ENCODE data around the gene UBE2D1. TPM values are rescaled to one million over a fixed set of nuclear protein-coding genes. Genes with fewer than 3 reads are reported as not detected.

UBE2D1 gene
- total RNA-seq, 1 experiment from 2014 or later = 24.6 TPM

DNA sequence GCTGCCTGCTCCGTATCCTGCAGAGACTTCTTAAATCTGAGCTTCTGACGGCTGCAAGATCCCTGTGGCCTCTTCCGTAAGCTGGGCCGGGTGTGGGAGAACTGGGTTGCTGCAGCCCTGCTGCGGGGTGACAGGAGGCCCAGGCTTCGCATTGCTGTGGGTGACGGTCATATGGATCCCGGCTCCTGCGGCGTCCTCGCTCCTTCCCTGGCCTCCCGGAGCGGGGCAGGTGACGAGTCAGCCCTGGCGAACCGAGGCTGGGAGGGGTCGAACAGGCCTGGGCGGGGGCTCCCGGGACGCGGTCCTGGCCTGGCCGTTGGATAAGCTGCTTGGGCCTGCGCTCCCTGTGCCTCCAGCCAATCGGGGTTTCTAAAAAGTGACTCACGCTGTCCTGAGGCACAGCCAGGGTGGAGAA lies 7.8 kb upstream of the UBE2D1 start:
- TF ChIP-seq FOXK1 (CRISPR knock-in tag; IDR thresholded peaks at IDR 0.05) = no peak
- TF ChIP-seq, protein P1, sequence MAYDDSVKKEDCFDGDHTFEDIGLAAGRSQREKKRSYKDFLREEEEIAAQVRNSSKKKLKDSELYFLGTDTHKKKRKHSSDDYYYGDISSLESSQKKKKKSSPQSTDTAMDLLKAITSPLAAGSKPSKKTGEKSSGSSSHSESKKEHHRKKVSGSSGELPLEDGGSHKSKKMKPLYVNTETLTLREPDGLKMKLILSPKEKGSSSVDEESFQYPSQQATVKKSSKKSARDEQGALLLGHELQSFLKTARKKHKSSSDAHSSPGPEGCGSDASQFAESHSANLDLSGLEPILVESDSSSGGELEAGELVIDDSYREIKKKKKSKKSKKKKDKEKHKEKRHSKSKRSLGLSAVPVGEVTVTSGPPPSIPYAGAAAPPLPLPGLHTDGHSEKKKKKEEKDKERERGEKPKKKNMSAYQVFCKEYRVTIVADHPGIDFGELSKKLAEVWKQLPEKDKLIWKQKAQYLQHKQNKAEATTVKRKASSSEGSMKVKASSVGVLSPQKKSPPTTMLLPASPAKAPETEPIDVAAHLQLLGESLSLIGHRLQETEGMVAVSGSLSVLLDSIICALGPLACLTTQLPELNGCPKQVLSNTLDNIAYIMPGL (CRISPR knock-in tag; IDR thresholded peaks at IDR 0.05) = no peak
- no peak for TF ChIP-seq CREB1 (CRISPR knock-in tag; IDR thresholded peaks at IDR 0.05)
- TF ChIP-seq ATF1 (CRISPR knock-in tag; IDR thresholded peaks at IDR 0.05) = no peak
- TF ChIP-seq, protein P2, sequence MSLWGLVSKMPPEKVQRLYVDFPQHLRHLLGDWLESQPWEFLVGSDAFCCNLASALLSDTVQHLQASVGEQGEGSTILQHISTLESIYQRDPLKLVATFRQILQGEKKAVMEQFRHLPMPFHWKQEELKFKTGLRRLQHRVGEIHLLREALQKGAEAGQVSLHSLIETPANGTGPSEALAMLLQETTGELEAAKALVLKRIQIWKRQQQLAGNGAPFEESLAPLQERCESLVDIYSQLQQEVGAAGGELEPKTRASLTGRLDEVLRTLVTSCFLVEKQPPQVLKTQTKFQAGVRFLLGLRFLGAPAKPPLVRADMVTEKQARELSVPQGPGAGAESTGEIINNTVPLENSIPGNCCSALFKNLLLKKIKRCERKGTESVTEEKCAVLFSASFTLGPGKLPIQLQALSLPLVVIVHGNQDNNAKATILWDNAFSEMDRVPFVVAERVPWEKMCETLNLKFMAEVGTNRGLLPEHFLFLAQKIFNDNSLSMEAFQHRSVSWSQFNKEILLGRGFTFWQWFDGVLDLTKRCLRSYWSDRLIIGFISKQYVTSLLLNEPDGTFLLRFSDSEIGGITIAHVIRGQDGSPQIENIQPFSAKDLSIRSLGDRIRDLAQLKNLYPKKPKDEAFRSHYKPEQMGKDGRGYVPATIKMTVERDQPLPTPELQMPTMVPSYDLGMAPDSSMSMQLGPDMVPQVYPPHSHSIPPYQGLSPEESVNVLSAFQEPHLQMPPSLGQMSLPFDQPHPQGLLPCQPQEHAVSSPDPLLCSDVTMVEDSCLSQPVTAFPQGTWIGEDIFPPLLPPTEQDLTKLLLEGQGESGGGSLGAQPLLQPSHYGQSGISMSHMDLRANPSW (CRISPR knock-in tag; conservative IDR thresholded peaks at IDR 0.05; ENCODE audit: low read depth) = no peak
- TF ChIP-seq ETV6 (CRISPR knock-in tag; IDR thresholded peaks at IDR 0.05) = no peak
- no peak for TF ChIP-seq ZNF396 (CRISPR knock-in tag; IDR thresholded peaks at IDR 0.05; ENCODE audit: borderline replicate concordance)
- TF ChIP-seq SP1 (CRISPR knock-in tag; conservative IDR thresholded peaks at IDR 0.05) = no peak
- TF ChIP-seq, protein P3, sequence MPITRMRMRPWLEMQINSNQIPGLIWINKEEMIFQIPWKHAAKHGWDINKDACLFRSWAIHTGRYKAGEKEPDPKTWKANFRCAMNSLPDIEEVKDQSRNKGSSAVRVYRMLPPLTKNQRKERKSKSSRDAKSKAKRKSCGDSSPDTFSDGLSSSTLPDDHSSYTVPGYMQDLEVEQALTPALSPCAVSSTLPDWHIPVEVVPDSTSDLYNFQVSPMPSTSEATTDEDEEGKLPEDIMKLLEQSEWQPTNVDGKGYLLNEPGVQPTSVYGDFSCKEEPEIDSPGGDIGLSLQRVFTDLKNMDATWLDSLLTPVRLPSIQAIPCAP (CRISPR knock-in tag; IDR thresholded peaks at IDR 0.05) = no peak
- no peak for TF ChIP-seq JUN (CRISPR knock-in tag; IDR thresholded peaks at IDR 0.05)
- peaks cover 7% of the 10 kb centered on the region for H3K9me3 Mint-ChIP-seq
- DNase-seq (ENCODE audit: low spot score) (peak; percentile 24), ATAC-seq (peak; percentile 78)
- POLR2A ChIA-PET = no interaction called here
- CTCF ChIA-PET = interaction anchor here (0.6 to 1.1 kb wide), 3 partner anchors 57 to 88 kb away, joined by 3 read pairs; partner anchors contain the start of gene TFAM
- H3K4me1 Mint-ChIP-seq = 0 out of 2 replicates have a peak, but pooled peaks cover 2% of the 10 kb centered on the region
- peaks cover 5% of the 10 kb centered on the region for H3K27me3 Mint-ChIP-seq (ENCODE audit: low read depth)
- peak overlapping the region; percentile 38 for H3K4me3 Mint-ChIP-seq
- no peaks in the 10 kb centered on the region for H3K36me3 Mint-ChIP-seq
- H3K27ac Mint-ChIP-seq = no peak overlapping the region

DNA sequence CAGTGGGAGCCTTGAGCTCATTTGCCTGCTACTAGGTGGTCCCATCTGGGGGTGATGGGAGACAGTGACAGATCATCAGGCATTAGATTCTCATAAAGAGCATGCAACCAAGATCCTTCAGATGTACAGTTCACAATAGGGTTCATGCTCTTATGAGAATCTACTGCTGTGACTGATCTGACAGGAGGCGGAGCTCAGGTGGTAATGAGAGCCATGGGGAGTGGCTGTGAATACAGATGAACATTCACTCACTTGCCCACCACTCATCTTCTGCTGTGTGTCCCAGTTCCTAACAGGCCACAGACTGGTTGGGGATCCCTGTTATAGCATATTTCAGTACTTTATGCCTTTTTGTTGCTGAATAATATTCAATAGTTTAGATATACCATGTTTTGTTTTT lies 6.6 kb upstream of the UBE2D1 start:
- ChIA-PET POLR2A (no interaction called here), CTCF (no interaction called here)
- H3K4me3 Mint-ChIP-seq = no peak overlapping the region
- H3K9me3 Mint-ChIP-seq = peaks cover 7% of the 10 kb centered on the region
- DNase-seq (ENCODE audit: low spot score) (no peak), ATAC-seq (no peak)
- peaks cover 5% of the 10 kb centered on the region for H3K27me3 Mint-ChIP-seq (ENCODE audit: low read depth)
- no peaks in the 10 kb centered on the region for H3K4me1 Mint-ChIP-seq
- no peak overlapping the region for H3K27ac Mint-ChIP-seq
- no peaks in the 10 kb centered on the region for H3K36me3 Mint-ChIP-seq
- TF ChIP-seq TEAD4 (CRISPR knock-in tag; IDR thresholded peaks at IDR 0.05) = no peak
- TF ChIP-seq, protein P4, sequence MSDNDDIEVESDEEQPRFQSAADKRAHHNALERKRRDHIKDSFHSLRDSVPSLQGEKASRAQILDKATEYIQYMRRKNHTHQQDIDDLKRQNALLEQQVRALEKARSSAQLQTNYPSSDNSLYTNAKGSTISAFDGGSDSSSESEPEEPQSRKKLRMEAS (CRISPR knock-in tag; IDR thresholded peaks at IDR 0.05) = no peak
- TF ChIP-seq, protein P5, sequence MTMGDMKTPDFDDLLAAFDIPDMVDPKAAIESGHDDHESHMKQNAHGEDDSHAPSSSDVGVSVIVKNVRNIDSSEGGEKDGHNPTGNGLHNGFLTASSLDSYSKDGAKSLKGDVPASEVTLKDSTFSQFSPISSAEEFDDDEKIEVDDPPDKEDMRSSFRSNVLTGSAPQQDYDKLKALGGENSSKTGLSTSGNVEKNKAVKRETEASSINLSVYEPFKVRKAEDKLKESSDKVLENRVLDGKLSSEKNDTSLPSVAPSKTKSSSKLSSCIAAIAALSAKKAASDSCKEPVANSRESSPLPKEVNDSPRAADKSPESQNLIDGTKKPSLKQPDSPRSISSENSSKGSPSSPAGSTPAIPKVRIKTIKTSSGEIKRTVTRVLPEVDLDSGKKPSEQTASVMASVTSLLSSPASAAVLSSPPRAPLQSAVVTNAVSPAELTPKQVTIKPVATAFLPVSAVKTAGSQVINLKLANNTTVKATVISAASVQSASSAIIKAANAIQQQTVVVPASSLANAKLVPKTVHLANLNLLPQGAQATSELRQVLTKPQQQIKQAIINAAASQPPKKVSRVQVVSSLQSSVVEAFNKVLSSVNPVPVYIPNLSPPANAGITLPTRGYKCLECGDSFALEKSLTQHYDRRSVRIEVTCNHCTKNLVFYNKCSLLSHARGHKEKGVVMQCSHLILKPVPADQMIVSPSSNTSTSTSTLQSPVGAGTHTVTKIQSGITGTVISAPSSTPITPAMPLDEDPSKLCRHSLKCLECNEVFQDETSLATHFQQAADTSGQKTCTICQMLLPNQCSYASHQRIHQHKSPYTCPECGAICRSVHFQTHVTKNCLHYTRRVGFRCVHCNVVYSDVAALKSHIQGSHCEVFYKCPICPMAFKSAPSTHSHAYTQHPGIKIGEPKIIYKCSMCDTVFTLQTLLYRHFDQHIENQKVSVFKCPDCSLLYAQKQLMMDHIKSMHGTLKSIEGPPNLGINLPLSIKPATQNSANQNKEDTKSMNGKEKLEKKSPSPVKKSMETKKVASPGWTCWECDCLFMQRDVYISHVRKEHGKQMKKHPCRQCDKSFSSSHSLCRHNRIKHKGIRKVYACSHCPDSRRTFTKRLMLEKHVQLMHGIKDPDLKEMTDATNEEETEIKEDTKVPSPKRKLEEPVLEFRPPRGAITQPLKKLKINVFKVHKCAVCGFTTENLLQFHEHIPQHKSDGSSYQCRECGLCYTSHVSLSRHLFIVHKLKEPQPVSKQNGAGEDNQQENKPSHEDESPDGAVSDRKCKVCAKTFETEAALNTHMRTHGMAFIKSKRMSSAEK (CRISPR knock-in tag; IDR thresholded peaks at IDR 0.05; ENCODE audit: borderline replicate concordance) = no peak
